Uterus (tissue), 2 donors: ENCODE measurements around the gene TSGA10.

Experiments
- CTCF ChIP-seq, 4 experiments: fragments of 200-600 bp in 2 of 4; fragments of 450-650 bp in 2 of 4; sonication (generic) in 2 of 4; IDR thresholded peaks; one replicate each; pipeline ENCODE4 v1.5.1; 2016 to 2019; ENCODE audit warnings: antibody characterized with exemption in 4 of 4, mild to moderate bottlenecking in 2 of 4, moderate library complexity in 1 of 4
- POLR2A ChIP-seq, 2 donors: fragments of 450-650 bp; IDR thresholded peaks; one replicate each; pipeline ENCODE4 v1.6.1; 2016; ENCODE audit warnings: antibody characterized with exemption in 2 of 2, mild to moderate bottlenecking in 1 of 2, moderate library complexity in 1 of 2

- TF ChIP-seq CTCF (IDR thresholded peaks at IDR 0.05) (no peak), POLR2A (IDR thresholded peaks at IDR 0.05) (no peak)
These were observed 4.0 kb downstream of the TSGA10 start for GRCh38 chr2:99150706-99151105.
